ENCODE measurements around the gene DNAAF8. TPM values are rescaled to one million over a fixed set of nuclear protein-coding genes. Genes with fewer than 3 reads are reported as not detected.

DNAAF8 gene
- total and polyA plus RNA-seq, 4 donors, result 4.3 to 11.3 (median 5.0) TPM

- no peak for ATAC-seq (ENCODE audit: insufficient read depth, low FRiP score)
- no peaks in the 10 kb centered on the region for H3K9me3 ChIP-seq (ENCODE audit: control insufficient read depth in 4 of 4, insufficient read depth in 3 of 4, low read length in 3 of 4)
- no peak overlapping the region for H3K27ac ChIP-seq (ENCODE audit: low read depth in 1 of 2, low read length in 1 of 2)
- DNase-seq, result no peak
- TF ChIP-seq, protein P1, sequence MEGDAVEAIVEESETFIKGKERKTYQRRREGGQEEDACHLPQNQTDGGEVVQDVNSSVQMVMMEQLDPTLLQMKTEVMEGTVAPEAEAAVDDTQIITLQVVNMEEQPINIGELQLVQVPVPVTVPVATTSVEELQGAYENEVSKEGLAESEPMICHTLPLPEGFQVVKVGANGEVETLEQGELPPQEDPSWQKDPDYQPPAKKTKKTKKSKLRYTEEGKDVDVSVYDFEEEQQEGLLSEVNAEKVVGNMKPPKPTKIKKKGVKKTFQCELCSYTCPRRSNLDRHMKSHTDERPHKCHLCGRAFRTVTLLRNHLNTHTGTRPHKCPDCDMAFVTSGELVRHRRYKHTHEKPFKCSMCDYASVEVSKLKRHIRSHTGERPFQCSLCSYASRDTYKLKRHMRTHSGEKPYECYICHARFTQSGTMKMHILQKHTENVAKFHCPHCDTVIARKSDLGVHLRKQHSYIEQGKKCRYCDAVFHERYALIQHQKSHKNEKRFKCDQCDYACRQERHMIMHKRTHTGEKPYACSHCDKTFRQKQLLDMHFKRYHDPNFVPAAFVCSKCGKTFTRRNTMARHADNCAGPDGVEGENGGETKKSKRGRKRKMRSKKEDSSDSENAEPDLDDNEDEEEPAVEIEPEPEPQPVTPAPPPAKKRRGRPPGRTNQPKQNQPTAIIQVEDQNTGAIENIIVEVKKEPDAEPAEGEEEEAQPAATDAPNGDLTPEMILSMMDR (IDR thresholded peaks at IDR 0.05; ENCODE audit: control extremely low read depth, extremely low read depth), result no peak
- H3K4me1 ChIP-seq (ENCODE audit: control insufficient read depth in 5 of 5, insufficient read depth in 5 of 5, low read length in 5 of 5), result peaks cover 0 to 10% (median 0%) of the 10 kb centered on the region in 5 donors
- no peak overlapping the region for H3K4me3 ChIP-seq
- H3K27me3 ChIP-seq (ENCODE audit: control insufficient read depth in 3 of 3, insufficient read depth in 3 of 3, low read length in 2 of 3), result no peaks in the 10 kb centered on the region
- no peak overlapping the region for H3K9ac ChIP-seq (ENCODE audit: insufficient read depth in 1 of 2, low read length in 2 of 2)
- H3K36me3 ChIP-seq (ENCODE audit: control insufficient read depth in 4 of 4, insufficient read depth in 4 of 4, low read length in 4 of 4), result no peaks in the 10 kb centered on the region
- 68 to 69% methylated on average over 3 of the region's 3 CpGs for WGBS, 2 donors
These were observed 37.3 kb downstream of the DNAAF8 start for GRCh38 chr16:4771646-4772045.

- Histone ChIP-seq H3K27me3 (ENCODE audit: control insufficient read depth in 3 of 3, insufficient read depth in 3 of 3, low read length in 2 of 3) (no peaks in the 10 kb centered on the region), H3K27ac (ENCODE audit: low read depth in 1 of 2, low read length in 1 of 2) (no peak overlapping the region), H3K4me1 (ENCODE audit: control insufficient read depth in 5 of 5, insufficient read depth in 5 of 5, low read length in 5 of 5) (peaks cover 0 to 8% (median 0%) of the 10 kb centered on the region in 5 donors), H3K36me3 (ENCODE audit: control insufficient read depth in 4 of 4, insufficient read depth in 4 of 4, low read length in 4 of 4) (no peaks in the 10 kb centered on the region), H3K4me3 (no peak overlapping the region), H3K9ac (ENCODE audit: insufficient read depth in 1 of 2, low read length in 2 of 2) (no peak overlapping the region), H3K9me3 (ENCODE audit: control insufficient read depth in 4 of 4, insufficient read depth in 3 of 4, low read length in 3 of 4) (no peaks in the 10 kb centered on the region)
- DNase-seq (no peak), ATAC-seq (ENCODE audit: insufficient read depth, low FRiP score) (no peak)
- 82 to 91% methylated on average over 5 of the region's 5 CpGs for WGBS, 2 donors
- TF ChIP-seq, protein P1 (IDR thresholded peaks at IDR 0.05; ENCODE audit: control extremely low read depth, extremely low read depth), result no peak
These were observed 38.0 kb downstream of the DNAAF8 start for GRCh38 chr16:4772351-4772750.

DNA sequence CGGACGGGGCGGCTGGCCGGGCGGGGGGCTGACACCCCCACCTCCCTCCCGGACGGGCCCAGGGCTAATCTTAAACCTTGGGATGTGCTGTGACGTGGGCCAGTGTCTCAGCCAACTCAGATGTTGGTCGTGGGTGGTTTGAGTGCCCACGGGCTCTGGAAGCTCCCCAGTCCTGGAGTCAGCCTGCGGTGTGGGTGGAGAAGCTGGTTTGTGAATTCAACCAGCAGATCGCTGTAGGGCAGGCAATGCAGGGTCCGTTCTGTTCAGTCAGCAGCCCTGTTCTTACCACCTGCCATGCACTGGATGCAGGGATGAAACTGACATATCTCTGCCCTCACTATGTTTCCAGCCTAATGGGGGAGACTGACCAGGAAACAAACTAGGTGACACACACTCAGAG, 40.7 kb downstream of the DNAAF8 start:
- TF ChIP-seq, protein P1 (IDR thresholded peaks at IDR 0.05; ENCODE audit: control extremely low read depth, extremely low read depth), result no peak
- H3K27me3 ChIP-seq (ENCODE audit: control insufficient read depth in 3 of 3, insufficient read depth in 3 of 3, low read length in 2 of 3), result no peaks in the 10 kb centered on the region
- no peaks in the 10 kb centered on the region for H3K9me3 ChIP-seq (ENCODE audit: control insufficient read depth in 4 of 4, insufficient read depth in 3 of 4, low read length in 3 of 4)
- H3K4me3 ChIP-seq, result no peak overlapping the region
- H3K4me1 ChIP-seq (ENCODE audit: control insufficient read depth in 5 of 5, insufficient read depth in 5 of 5, low read length in 5 of 5), result peaks cover 0 to 2% (median 0%) of the 10 kb centered on the region in 5 donors
- ATAC-seq (ENCODE audit: insufficient read depth, low FRiP score) (no peak), DNase-seq (no peak)
- 79 to 88% methylated on average over 13 of the region's 13 CpGs for WGBS, 2 donors
- H3K9ac ChIP-seq (ENCODE audit: insufficient read depth in 1 of 2, low read length in 2 of 2), result no peak overlapping the region
- H3K27ac ChIP-seq (ENCODE audit: low read depth in 1 of 2, low read length in 1 of 2), result no peak overlapping the region
- H3K36me3 ChIP-seq (ENCODE audit: control insufficient read depth in 4 of 4, insufficient read depth in 4 of 4, low read length in 4 of 4), result no peaks in the 10 kb centered on the region

DNA sequence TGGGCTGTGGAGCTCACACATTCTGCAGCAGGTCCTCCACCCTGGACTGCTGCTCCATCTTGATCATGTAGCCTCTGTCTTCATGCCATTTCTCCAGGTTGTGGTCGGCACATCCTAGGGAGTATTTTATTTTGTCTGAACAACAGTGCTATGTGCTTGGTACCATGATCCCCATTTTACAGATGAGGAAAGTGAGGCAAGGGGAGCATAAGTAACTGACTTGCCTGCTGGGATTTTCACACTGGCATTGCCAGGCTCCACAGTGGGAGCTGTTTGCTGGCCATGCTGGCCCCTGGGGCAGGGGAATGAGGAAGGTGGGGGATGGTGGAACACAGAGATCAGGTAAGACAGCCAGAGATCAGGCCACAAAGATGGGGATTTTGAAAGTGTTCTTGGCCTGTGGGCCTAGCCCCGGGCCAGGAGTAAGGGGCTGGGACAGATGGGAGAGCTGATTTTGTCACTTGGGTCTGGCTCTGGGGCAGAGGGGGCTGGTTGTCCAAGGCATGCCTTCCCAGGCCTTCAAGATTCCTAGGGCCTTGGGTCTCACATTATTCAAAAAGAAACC, 41.9 kb downstream of the DNAAF8 start:
- Histone ChIP-seq H3K36me3 (ENCODE audit: control insufficient read depth in 4 of 4, insufficient read depth in 4 of 4, low read length in 4 of 4) (no peaks in the 10 kb centered on the region), H3K9ac (ENCODE audit: insufficient read depth in 1 of 2, low read length in 2 of 2) (no peak overlapping the region), H3K27me3 (ENCODE audit: control insufficient read depth in 3 of 3, insufficient read depth in 3 of 3, low read length in 2 of 3) (no peaks in the 10 kb centered on the region), H3K4me1 (ENCODE audit: control insufficient read depth in 5 of 5, insufficient read depth in 5 of 5, low read length in 5 of 5) (peaks cover 0 to 2% (median 0%) of the 10 kb centered on the region in 5 donors), H3K27ac (ENCODE audit: low read depth in 1 of 2, low read length in 1 of 2) (no peak overlapping the region), H3K9me3 (ENCODE audit: control insufficient read depth in 4 of 4, insufficient read depth in 3 of 4, low read length in 3 of 4) (no peaks in the 10 kb centered on the region), H3K4me3 (no peak overlapping the region)
- DNase-seq, result no peak
- WGBS, 2 donors, result 90 to 97% methylated on average over 2 of the region's 2 CpGs
- no peak for ATAC-seq (ENCODE audit: insufficient read depth, low FRiP score)
- TF ChIP-seq, protein P1 (IDR thresholded peaks at IDR 0.05; ENCODE audit: control extremely low read depth, extremely low read depth), result no peak

Data from lung (tissue), 12 donors.